Activated CD8-positive, alpha-beta T cell treated with anti-CD3 and anti-CD28 coated beads, Interleukin-2, amount 10 ng/mL, durations not matched to agents 7 days and 5 days (primary cell): ENCODE data around the gene NUDT3. TPM values are rescaled to one million over a fixed set of nuclear protein-coding genes. Genes with fewer than 3 reads are reported as not detected.

Experiments used
- ATAC-seq: fragments of 150-1000 bp; cut with Tn5 transposase; one replicate; pipeline ENCODE4 v1.10.0; 2021; ENCODE audit warnings: moderate library complexity
- CTCF ChIA-PET: fragments of 350-600 bp; sonication (Branson Sonifier 250); formaldehyde crosslinking; loops from one replicate; lab custom pipeline; 2021; ENCODE audit warnings: antibody characterized with exemption; lab: Charles Lee
- POLR2A ChIA-PET: fragments of 350-600 bp; sonication (Branson Sonifier 250); formaldehyde crosslinking; loops from one replicate; lab custom pipeline; 2021; ENCODE audit warnings: antibody characterized with exemption; lab: Charles Lee
- DNase-seq: peaks from one replicate; pipeline ENCODE4 v3.0.0-alpha.2; 2020
- H3K27ac Mint-ChIP-seq: one replicate; pipeline ENCODE4 v1.8.0; 2021; ENCODE audit warnings: mild to moderate bottlenecking, mixed read lengths
- H3K27me3 Mint-ChIP-seq: one replicate; pipeline ENCODE4 v1.8.0; 2021; ENCODE audit warnings: low read depth, mixed read lengths
- H3K36me3 Mint-ChIP-seq: one replicate; pipeline ENCODE4 v1.8.0; 2021; ENCODE audit warnings: low read depth, mixed read lengths
- H3K4me1 Mint-ChIP-seq: one replicate; pipeline ENCODE4 v1.8.0; 2021; ENCODE audit warnings: low read depth, mixed read lengths
- H3K4me3 Mint-ChIP-seq: one replicate; pipeline ENCODE4 v1.8.0; 2021; ENCODE audit warnings: mild to moderate bottlenecking, mixed read lengths
- H3K9me3 Mint-ChIP-seq: one replicate; pipeline ENCODE4 v1.8.0; 2022; ENCODE audit warnings: mixed read lengths; ENCODE audit not compliant: insufficient read depth
- total RNA-seq, 2 experiments: library from RNA; stranded (reverse); gene quantifications; one replicate each; pipeline ENCODE4 v1.2.3, GENCODE V29; 2021

Gene NUDT3
- total RNA-seq, 2 experiments from 2014 or later: 13.1 to 13.8 TPM

- Mint-ChIP-seq H3K27me3 (no peaks in the 10 kb centered on the region), H3K4me3 (no peak overlapping the region), H3K4me1 (peaks cover 12% of the 10 kb centered on the region), H3K36me3 (peaks cover 3% of the 10 kb centered on the region), H3K9me3 (peaks cover 4% of the 10 kb centered on the region), H3K27ac (peak overlapping the region; percentile 89)
- DNase-seq: peak; percentile 59
- peak; percentile 18 for ATAC-seq
- ChIA-PET CTCF (interaction anchor here (1.3 to 4.8 kb wide), 5 partner anchors 23 to 148 kb away, joined by 3 to 46 read pairs (median 4); partner anchors contain the start of gene SMIM29), POLR2A (interaction anchor here (0.7 to 2.1 kb wide), 4 partner anchors 23 to 97 kb away, joined by 3 to 6 read pairs (median 4); no protein-coding TSS in a partner anchor)
Measured at GRCh38 chr6:34391786-34392496, 528 bp downstream of the NUDT3 start.

DNA sequence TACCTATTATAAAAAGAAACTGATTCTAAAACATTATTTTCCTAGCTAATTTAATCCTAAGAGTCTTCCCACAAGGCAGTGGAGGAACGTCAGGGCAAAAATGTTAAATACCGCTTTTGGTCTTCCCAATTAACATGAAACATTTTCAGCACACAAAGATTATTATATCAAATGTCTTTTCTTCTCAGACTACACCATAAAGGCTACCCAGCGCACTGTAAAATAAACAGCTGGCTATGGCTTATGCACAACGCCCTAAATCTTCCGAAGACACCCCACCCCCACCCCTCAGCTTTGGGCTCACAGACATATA lies 1.0 kb downstream of the NUDT3 start:
- H3K27ac Mint-ChIP-seq: no peak overlapping the region
- ChIA-PET CTCF (interaction anchor here (0.6 to 4.8 kb wide), 7 partner anchors 23 to 228 kb away, joined by 3 to 46 read pairs (median 4); partner anchors contain the start of gene SMIM29), POLR2A (interaction anchor here (1.2 to 1.8 kb wide), 2 partner anchors 24 to 34 kb away, joined by 3 to 4 read pairs; no protein-coding TSS in a partner anchor)
- peaks cover under 1% of the 10 kb centered on the region for H3K36me3 Mint-ChIP-seq
- peaks cover 12% of the 10 kb centered on the region for H3K4me1 Mint-ChIP-seq
- ATAC-seq (no peak), DNase-seq (no peak)
- peaks cover 2% of the 10 kb centered on the region for H3K9me3 Mint-ChIP-seq
- H3K4me3 Mint-ChIP-seq: no peak overlapping the region
- H3K27me3 Mint-ChIP-seq: no peaks in the 10 kb centered on the region

DNA sequence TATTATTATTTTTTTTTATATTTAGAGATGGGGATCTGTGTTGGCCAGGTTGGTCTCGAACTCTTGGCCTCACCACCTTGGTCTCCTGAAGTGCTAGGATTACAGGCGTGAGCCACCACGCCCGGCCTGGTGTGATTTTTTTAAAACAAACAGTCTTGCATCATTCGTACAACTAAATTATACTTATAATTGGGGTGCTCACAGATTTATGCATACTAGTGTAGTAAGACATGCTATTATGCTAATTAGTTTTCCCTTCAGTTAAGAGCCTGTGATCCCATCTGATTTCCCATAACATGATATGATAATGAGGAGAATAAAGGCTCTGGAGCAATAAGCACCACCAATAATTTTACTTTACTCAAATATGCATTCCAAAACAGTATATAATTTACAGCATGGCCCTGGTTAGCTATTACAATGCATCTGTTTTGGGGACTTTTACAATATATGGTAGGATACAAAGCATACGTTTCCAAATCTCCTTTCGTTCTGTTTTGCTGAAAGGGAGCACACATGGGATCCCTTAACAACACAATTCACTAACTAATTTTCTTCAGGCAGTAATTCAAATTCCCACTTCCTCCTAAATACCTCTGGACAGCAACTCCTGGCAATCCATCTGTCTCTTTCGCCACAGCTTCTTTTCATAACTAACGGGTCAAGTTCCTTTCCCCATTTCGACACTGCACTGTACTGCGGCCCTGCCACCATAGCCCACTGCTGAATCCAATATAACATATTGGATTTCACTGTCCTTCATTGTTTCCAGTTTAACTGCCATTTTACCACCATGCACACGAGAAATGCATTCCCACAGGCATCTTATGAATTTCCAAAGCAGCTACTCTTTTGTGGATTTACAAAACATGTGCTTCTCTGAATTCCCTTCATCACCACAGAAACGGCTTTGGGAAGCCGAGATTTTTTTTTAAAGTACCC lies 1.7 kb downstream of the NUDT3 start:
- CTCF ChIA-PET: interaction anchor here (0.6 to 4.8 kb wide), 7 partner anchors 24 to 228 kb away, joined by 3 to 46 read pairs (median 4); partner anchors contain the start of gene SMIM29
- POLR2A ChIA-PET: interaction anchor here (1.2 to 1.8 kb wide), 2 partner anchors 25 to 34 kb away, joined by 3 to 4 read pairs; no protein-coding TSS in a partner anchor
- DNase-seq: no peak

GRCh38 chr6:34389034-34389433 lies 3.4 kb downstream of the NUDT3 start:
- POLR2A ChIA-PET: no interaction called here
- H3K27me3 Mint-ChIP-seq: no peaks in the 10 kb centered on the region
- no peak overlapping the region for H3K4me3 Mint-ChIP-seq
- no peaks in the 10 kb centered on the region for H3K9me3 Mint-ChIP-seq
- ATAC-seq (no peak), DNase-seq (no peak)
- CTCF ChIA-PET: interaction anchor here (0.8 kb wide), 1 partner anchor 193 kb away, joined by 4 read pairs; no protein-coding TSS in a partner anchor
- no peak overlapping the region for H3K27ac Mint-ChIP-seq
- H3K36me3 Mint-ChIP-seq: no peaks in the 10 kb centered on the region
- H3K4me1 Mint-ChIP-seq: peaks cover 12% of the 10 kb centered on the region

More for the DNA sequence above, 1.7 kb downstream of the NUDT3 start:
- H3K27me3 Mint-ChIP-seq: no peaks in the 10 kb centered on the region
- no peak overlapping the region for H3K27ac Mint-ChIP-seq
- H3K36me3 Mint-ChIP-seq: no peaks in the 10 kb centered on the region
- no peak overlapping the region for H3K4me3 Mint-ChIP-seq
- H3K9me3 Mint-ChIP-seq: no peaks in the 10 kb centered on the region
- no peak for ATAC-seq
- H3K4me1 Mint-ChIP-seq: peaks cover 12% of the 10 kb centered on the region

GRCh38 chr6:34388421-34388820 lies 4.0 kb downstream of the NUDT3 start:
- ATAC-seq (no peak), DNase-seq (no peak)
- Mint-ChIP-seq H3K4me1 (peaks cover 9% of the 10 kb centered on the region), H3K9me3 (no peaks in the 10 kb centered on the region), H3K27me3 (no peaks in the 10 kb centered on the region), H3K36me3 (peaks cover 2% of the 10 kb centered on the region), H3K27ac (no peak overlapping the region), H3K4me3 (no peak overlapping the region)
- CTCF ChIA-PET: interaction anchor here (0.8 kb wide), 1 partner anchor 193 kb away, joined by 4 read pairs; no protein-coding TSS in a partner anchor
- POLR2A ChIA-PET: no interaction called here

DNA sequence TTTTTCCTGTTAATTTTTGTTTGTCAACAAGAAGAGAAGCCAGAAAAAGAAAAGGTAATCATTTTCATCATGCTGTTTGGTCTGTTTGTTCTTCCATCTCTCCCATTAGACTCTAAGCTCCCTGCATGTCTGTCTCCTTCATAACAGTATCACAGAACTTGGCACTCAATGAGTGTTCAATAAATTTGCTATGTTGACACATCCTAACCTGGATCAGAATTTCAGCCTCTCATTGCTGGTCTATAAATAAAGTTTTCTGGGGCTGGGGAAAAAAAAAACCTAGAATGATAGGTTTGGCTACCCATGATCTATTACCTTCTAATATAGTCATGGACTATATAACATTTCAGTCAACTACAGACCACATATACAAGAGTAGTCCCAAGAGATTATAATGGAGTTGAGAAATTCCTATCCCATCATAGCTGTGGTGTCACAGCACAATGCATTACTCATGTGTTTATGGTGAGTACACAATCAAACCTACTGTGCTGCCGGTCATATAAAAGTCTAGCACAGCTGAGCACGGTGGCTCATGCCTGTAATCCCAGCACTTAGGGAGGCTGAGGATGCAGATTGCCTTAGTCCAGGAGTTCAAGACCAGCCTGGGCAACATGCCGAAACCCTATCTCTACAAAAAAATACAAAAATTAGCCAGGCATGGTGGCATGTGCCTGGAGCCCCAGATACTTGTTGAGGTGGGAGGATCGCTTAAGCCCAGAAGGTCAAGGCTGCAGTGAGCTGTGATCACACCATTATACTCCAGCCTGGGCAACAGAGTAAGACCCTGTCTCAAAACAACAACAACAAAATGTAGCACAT lies 5.9 kb downstream of the NUDT3 start:
- H3K27me3 Mint-ChIP-seq: no peaks in the 10 kb centered on the region
- ChIA-PET POLR2A (interaction anchor here (0.6 kb wide), 2 partner anchors 36 to 59 kb away, joined by 3 read pairs; no protein-coding TSS in a partner anchor), CTCF (interaction anchor here (1.7 to 2.0 kb wide), 2 partner anchors 137 to 190 kb away, joined by 8 read pairs; no protein-coding TSS in a partner anchor)
- H3K36me3 Mint-ChIP-seq: peaks cover 2% of the 10 kb centered on the region
- no peak overlapping the region for H3K4me3 Mint-ChIP-seq
- H3K27ac Mint-ChIP-seq: no peak overlapping the region
- DNase-seq: no peak
- no peak for ATAC-seq
- no peaks in the 10 kb centered on the region for H3K9me3 Mint-ChIP-seq
- H3K4me1 Mint-ChIP-seq: peaks cover 5% of the 10 kb centered on the region

DNA sequence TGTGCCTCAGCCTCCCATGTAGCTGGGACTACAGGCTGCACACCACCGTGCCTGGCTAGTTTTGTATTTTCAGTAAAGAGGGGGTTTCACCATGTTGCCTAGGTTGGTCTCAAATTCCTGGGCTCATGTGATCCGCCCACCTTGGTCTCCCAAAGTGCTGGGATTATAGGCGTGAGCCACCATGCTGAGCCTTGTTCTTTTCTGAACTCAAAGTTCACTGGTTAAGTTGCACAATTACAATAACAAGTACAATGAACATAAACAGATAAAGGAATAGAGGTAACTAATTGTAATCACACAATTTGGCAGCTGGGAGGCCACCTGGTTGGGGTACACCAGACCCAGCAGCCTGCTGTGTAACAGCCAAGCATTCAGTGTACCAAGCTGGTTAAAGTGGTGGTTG lies 6.7 kb downstream of the NUDT3 start:
- H3K36me3 Mint-ChIP-seq: peaks cover 4% of the 10 kb centered on the region
- CTCF ChIA-PET: interaction anchor here (1.7 to 2.0 kb wide), 2 partner anchors 136 to 190 kb away, joined by 8 read pairs; no protein-coding TSS in a partner anchor
- ATAC-seq: no peak
- no peak overlapping the region for H3K27ac Mint-ChIP-seq
- POLR2A ChIA-PET: no interaction called here
- no peaks in the 10 kb centered on the region for H3K9me3 Mint-ChIP-seq
- DNase-seq: no peak
- no peak overlapping the region for H3K4me3 Mint-ChIP-seq
- H3K27me3 Mint-ChIP-seq: no peaks in the 10 kb centered on the region
- peaks cover 5% of the 10 kb centered on the region for H3K4me1 Mint-ChIP-seq

GRCh38 chr6:34384321-34385153 lies 7.9 kb downstream of the NUDT3 start:
- Mint-ChIP-seq H3K27ac (no peak overlapping the region), H3K4me1 (peaks cover 5% of the 10 kb centered on the region), H3K36me3 (peaks cover 6% of the 10 kb centered on the region), H3K27me3 (no peaks in the 10 kb centered on the region), H3K9me3 (no peaks in the 10 kb centered on the region), H3K4me3 (no peak overlapping the region)
- POLR2A ChIA-PET: no interaction called here
- ATAC-seq (no peak), DNase-seq (no peak)
- CTCF ChIA-PET: interaction anchor here (0.6 kb wide), 1 partner anchor 11 kb away, joined by 3 read pairs; no protein-coding TSS in a partner anchor

DNA sequence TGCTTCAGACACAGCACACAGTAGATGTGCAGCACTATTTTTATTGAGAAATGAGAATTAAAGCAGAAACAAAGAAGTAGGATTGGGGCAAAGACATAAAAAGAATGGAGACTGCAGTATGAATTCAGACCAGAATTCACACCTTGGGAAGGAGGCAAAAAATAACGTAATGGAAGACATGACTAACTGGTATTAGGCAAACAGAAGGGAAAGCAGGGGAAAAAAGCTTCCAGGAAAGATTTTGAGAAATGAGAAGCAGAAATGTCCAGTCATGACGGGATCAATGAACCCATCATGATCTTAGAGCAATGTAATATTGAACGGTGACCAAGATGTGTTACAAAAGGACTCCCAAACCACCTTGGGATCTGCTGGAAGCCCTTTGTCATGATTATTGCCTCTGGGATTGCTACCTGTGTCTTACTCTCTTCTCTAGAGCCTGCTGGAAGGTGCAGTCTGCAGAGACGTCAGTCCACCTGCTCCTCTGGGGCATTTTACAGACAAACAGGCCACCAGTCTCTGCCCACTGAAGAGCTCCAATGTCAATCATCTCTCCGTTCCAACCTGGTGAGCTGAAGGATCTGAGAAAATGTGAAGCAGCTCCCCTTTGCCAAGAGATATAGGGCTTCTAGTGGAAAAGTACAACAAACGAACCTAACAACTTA lies 8.7 kb downstream of the NUDT3 start:
- POLR2A ChIA-PET: no interaction called here
- Mint-ChIP-seq H3K4me3 (no peak overlapping the region), H3K27me3 (no peaks in the 10 kb centered on the region), H3K27ac (no peak overlapping the region), H3K9me3 (no peaks in the 10 kb centered on the region), H3K4me1 (peaks cover 5% of the 10 kb centered on the region), H3K36me3 (peaks cover 6% of the 10 kb centered on the region)
- no peak for DNase-seq
- CTCF ChIA-PET: interaction anchor here (1.6 kb wide), 1 partner anchor 222 kb away, joined by 3 read pairs; no protein-coding TSS in a partner anchor
- ATAC-seq: no peak

- ChIA-PET CTCF (interaction anchor here (1.6 kb wide), 1 partner anchor 221 kb away, joined by 3 read pairs; no protein-coding TSS in a partner anchor), POLR2A (no interaction called here)
- Mint-ChIP-seq H3K36me3 (peaks cover 6% of the 10 kb centered on the region), H3K9me3 (no peaks in the 10 kb centered on the region), H3K27ac (no peak overlapping the region), H3K4me3 (no peak overlapping the region), H3K27me3 (no peaks in the 10 kb centered on the region), H3K4me1 (peaks cover 5% of the 10 kb centered on the region)
- ATAC-seq: no peak
- DNase-seq: no peak
Measured at GRCh38 chr6:34383161-34383631, 9.3 kb downstream of the NUDT3 start.
